Spleen (tissue), 7 donors: ENCODE measurements around the gene WASF2.

Experiments used
- CTCF ChIP-seq, 11 experiments: fragments of 200-600 bp in 7 of 11; fragments of 450-650 bp in 4 of 11; sonication (generic) in 4 of 11; IDR thresholded peaks in 8 of 11; conservative IDR thresholded peaks in 3 of 11; 1 replicate in 7 of 11; 2 replicates in 4 of 11; pipeline versions ENCODE4 v1.4.0 to v1.8.0; 2016 to 2021; ENCODE audit warnings: antibody characterized with exemption in 11 of 11, inconsistent platforms in 4 of 11, mild to moderate bottlenecking in 1 of 11
- POLR2A ChIP-seq, 3 donors: fragments of 450-650 bp; IDR thresholded peaks; one replicate each; pipeline ENCODE4 v1.5.1; 2017; ENCODE audit warnings: antibody characterized with exemption in 3 of 3, mild to moderate bottlenecking in 1 of 3
- POLR2AphosphoS5 ChIP-seq, 3 donors: sonication (generic); formaldehyde crosslinking; IDR thresholded peaks; one replicate each; pipeline ENCODE4 v1.5.1; 2017; ENCODE audit warnings: antibody characterized with exemption in 3 of 3
- donor health status: DM: no; HTN: no; CAD: no; lungs with moderate emphysema.
- donor health status: DM: no; HTN: no; CAD: no.
- donor health status: DM: no; HTN: no; CAD: no.

- TF ChIP-seq CTCF (IDR thresholded peaks at IDR 0.05 in 8 of 11, conservative IDR thresholded peaks at IDR 0.05 in 3 of 11) = no peak
- peak in 2 of 3 donors; percentile 2 to 34 for TF ChIP-seq POLR2AphosphoS5 (IDR thresholded peaks at IDR 0.05)
- no peak for TF ChIP-seq POLR2A (IDR thresholded peaks at IDR 0.05)
Measured at GRCh38 chr1:27531959-27532685, 42.2 kb upstream of the WASF2 start.
